ACC112 (cell line): ENCODE results near the gene ACOXL.

Source experiments
- H2AFZ ChIP-seq: fragments of 200-600 bp; sonication (generic); one replicate; pipeline ENCODE4 v1.6.0; 2017; ENCODE audit warnings: antibody characterized with exemption, low read length; ENCODE audit not compliant: unreplicated experiment
- H3K27ac ChIP-seq: fragments of 200-600 bp; sonication (generic); 2 replicates; pipeline ENCODE4 v1.5.1; 2014; ENCODE audit warnings: low read depth, mild to moderate bottlenecking, antibody characterized with exemption, low read length, moderate library complexity
- H3K27me3 ChIP-seq: fragments of 200-600 bp; sonication (generic); 2 replicates; pipeline ENCODE4 v1.6.1; 2014; ENCODE audit warnings: mild to moderate bottlenecking, antibody characterized with exemption, low read length, moderate library complexity, mixed read lengths; ENCODE audit not compliant: insufficient read depth
- H3K36me3 ChIP-seq: fragments of 200-600 bp; sonication (generic); 2 replicates; pipeline ENCODE4 v1.6.1; 2016; ENCODE audit warnings: mild to moderate bottlenecking, antibody characterized with exemption, low read length, moderate library complexity, mixed read lengths; ENCODE audit not compliant: insufficient read depth
- H3K4me1 ChIP-seq: fragments of 200-600 bp; sonication (generic); one replicate; pipeline ENCODE4 v1.6.1; 2016; ENCODE audit warnings: low read length, mixed read lengths; ENCODE audit not compliant: insufficient read depth, unreplicated experiment, control insufficient read depth
- H3K4me3 ChIP-seq: fragments of 200-600 bp; sonication (generic); 2 replicates; pipeline ENCODE4 v1.5.1; 2014; ENCODE audit warnings: mild to moderate bottlenecking, low read depth, low read length
- H3K79me2 ChIP-seq: fragments of 200-600 bp; sonication (generic); one replicate; pipeline ENCODE4 v1.6.0; 2016; ENCODE audit warnings: low read length; ENCODE audit not compliant: control insufficient read depth, unreplicated experiment, insufficient read depth

ACOXL gene

GRCh38 chr2:110742412-110742811 lies 10.0 kb downstream of the ACOXL start:
- no peak overlapping the region for H2AFZ ChIP-seq
- no peaks in the 10 kb centered on the region for H3K36me3 ChIP-seq
- H3K27me3 ChIP-seq = peaks cover 95% of the 10 kb centered on the region
- no peak overlapping the region for H3K27ac ChIP-seq
- H3K4me3 ChIP-seq = no peak overlapping the region
- no peaks in the 10 kb centered on the region for H3K79me2 ChIP-seq
- no peaks in the 10 kb centered on the region for H3K4me1 ChIP-seq

- Histone ChIP-seq H3K27me3 (peaks cover 95% of the 10 kb centered on the region), H3K4me1 (no peaks in the 10 kb centered on the region)
Measured at GRCh38 chr2:110743600-110743999, 11.2 kb downstream of the ACOXL start.

GRCh38 chr2:110744429-110744828 lies 12.1 kb downstream of the ACOXL start:
- Histone ChIP-seq H3K36me3 (no peaks in the 10 kb centered on the region), H3K4me1 (no peaks in the 10 kb centered on the region), H3K27me3 (peaks cover 95% of the 10 kb centered on the region), H3K4me3 (no peak overlapping the region), H3K79me2 (no peaks in the 10 kb centered on the region), H2AFZ (no peak overlapping the region), H3K27ac (no peak overlapping the region)

More at GRCh38 chr2:110743600-110743999, 11.2 kb downstream of the ACOXL start:
- Histone ChIP-seq H2AFZ (no peak overlapping the region), H3K4me3 (no peak overlapping the region), H3K79me2 (no peaks in the 10 kb centered on the region), H3K36me3 (no peaks in the 10 kb centered on the region), H3K27ac (no peak overlapping the region)

- Histone ChIP-seq H3K79me2 (no peaks in the 10 kb centered on the region), H3K27ac (no peak overlapping the region), H3K4me1 (no peaks in the 10 kb centered on the region), H3K27me3 (peaks cover 94% of the 10 kb centered on the region), H3K36me3 (no peaks in the 10 kb centered on the region), H3K4me3 (no peak overlapping the region), H2AFZ (no peak overlapping the region)
Measured at GRCh38 chr2:110745048-110745447, 12.7 kb downstream of the ACOXL start.

DNA sequence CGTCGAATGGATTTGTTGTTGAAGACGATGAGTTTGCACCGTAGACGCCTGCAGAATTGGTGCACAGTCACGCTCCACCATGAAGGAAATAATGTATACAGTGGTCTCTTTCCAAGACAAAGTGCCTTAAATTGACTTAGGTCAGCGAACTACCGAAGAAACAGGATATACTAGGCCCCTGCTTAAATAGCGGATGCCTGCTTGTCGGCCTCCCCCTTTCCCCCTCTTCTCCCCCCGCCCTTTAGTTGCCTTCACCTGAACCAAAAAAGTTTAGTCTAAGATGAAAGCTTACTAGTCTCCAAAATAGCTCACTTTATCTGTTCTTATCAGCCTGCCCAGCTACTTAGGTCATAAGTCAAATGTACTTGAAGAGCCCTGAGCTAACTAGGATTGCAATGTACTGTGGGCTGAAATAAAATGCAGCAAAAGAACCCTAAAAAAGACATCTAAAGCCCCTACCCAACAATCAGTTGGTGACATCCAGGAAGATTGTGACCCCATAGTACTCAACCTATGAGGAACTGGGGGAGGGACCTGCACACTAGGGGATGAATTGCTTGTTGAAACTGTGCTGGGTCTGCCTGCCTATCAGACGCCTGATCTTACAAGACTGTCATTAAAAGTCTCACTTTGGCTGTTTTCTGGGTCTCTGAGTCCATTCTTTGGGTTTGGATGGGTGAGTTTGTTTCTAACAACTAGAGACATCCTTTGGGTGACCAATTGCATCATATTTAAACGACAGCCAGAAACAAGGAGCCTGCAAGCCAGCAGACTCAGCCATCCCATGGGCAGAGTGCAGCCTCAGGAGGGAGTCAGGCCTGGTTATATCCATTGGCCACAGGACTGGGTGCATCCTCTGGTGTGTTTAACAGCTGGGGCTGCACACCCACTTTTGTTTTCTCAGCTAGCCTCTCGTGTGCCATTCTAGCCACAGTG lies 14.5 kb downstream of the ACOXL start:
- Histone ChIP-seq H3K79me2 (no peaks in the 10 kb centered on the region), H3K27me3 (peaks cover 88% of the 10 kb centered on the region), H3K27ac (no peak overlapping the region), H3K4me1 (no peaks in the 10 kb centered on the region), H2AFZ (no peak overlapping the region), H3K36me3 (no peaks in the 10 kb centered on the region), H3K4me3 (no peak overlapping the region)

DNA sequence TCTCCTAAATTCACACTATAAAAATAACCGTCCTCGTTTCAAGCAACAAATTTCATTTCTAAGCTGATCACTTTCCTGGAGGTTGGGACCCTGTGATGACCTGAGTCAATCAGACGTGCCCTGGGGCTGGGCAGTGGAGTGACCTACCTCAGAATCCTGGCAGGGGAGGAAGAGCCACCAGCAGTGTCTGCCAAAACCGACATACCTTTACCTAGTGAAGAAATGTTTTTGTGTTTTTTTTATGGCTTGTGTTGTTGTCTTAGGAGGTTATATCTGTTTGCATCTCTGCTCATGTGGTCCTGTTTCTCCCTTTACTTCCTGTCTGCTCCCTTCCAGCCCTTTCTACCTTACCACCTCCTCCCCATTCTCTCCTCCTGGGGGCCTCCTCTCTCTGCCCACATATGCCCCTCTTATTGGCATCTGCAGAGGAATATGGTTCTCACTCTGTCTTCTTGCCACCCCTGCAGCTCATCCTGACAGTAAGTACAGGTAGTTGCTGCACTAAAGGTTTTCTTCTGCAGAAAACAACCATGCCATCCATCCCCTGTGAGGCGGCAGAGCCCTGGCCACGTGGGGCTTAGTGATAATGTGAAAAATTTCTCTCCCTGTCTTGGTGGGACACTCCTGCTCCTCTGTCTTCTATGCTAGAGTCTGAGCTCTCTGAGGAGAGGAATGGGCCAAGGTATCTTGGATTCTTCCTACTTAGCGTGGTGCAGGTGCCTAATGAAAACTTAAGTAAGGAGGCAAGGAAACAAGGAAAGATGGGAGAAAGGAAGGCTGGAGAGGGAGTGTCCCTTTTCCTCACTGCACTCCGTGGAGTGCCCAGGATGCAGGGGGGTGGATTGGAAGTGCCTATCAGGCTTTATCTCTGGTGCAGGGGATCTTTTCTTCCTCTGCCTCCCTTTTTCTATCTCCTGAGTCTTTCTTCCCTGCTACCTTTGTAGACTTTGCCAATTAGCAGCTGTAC lies 15.4 kb downstream of the ACOXL start:
- H3K4me3 ChIP-seq = no peak overlapping the region
- H3K79me2 ChIP-seq = no peaks in the 10 kb centered on the region

DNA sequence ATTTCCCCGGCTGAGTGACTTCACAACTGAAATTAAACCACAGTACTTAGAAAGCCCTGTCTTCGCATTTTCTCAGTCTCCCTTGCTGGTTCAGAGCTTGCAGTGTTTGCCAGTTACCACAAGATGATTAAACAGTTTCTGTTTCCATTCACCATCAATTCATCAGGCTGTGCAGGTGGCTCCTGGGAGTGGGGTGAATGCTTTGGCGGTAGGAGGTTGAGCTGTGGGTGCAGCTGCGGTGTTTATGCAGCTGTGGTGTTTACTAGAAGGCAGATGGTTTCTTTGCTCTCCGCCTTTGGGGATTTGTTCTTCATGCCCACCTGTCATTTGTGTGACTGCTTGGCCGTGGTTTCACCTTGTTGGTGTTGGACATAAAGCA lies 16.1 kb downstream of the ACOXL start:
- no peaks in the 10 kb centered on the region for H3K36me3 ChIP-seq
- H3K27ac ChIP-seq = no peak overlapping the region
- peaks cover 72% of the 10 kb centered on the region for H3K27me3 ChIP-seq
- H3K4me1 ChIP-seq = no peaks in the 10 kb centered on the region
- no peak overlapping the region for H3K4me3 ChIP-seq
- H2AFZ ChIP-seq = no peak overlapping the region
- H3K79me2 ChIP-seq = no peaks in the 10 kb centered on the region

More for the DNA sequence above, 15.4 kb downstream of the ACOXL start:
- peaks cover 78% of the 10 kb centered on the region for H3K27me3 ChIP-seq
- H3K4me1 ChIP-seq = no peaks in the 10 kb centered on the region
- no peak overlapping the region for H3K27ac ChIP-seq
- H3K36me3 ChIP-seq = no peaks in the 10 kb centered on the region
- H2AFZ ChIP-seq = no peak overlapping the region

- Histone ChIP-seq H3K79me2 (no peaks in the 10 kb centered on the region), H3K27ac (no peak overlapping the region)
Measured at GRCh38 chr2:110751642-110752041, 19.3 kb downstream of the ACOXL start.

GRCh38 chr2:110752871-110753270 lies 20.5 kb downstream of the ACOXL start:
- Histone ChIP-seq H3K4me1 (no peaks in the 10 kb centered on the region), H3K4me3 (no peak overlapping the region), H3K27me3 (peaks cover 34% of the 10 kb centered on the region), H3K27ac (no peak overlapping the region), H2AFZ (no peak overlapping the region), H3K79me2 (no peaks in the 10 kb centered on the region), H3K36me3 (no peaks in the 10 kb centered on the region)

More at GRCh38 chr2:110751642-110752041, 19.3 kb downstream of the ACOXL start:
- Histone ChIP-seq H3K4me3 (no peak overlapping the region), H2AFZ (no peak overlapping the region), H3K36me3 (no peaks in the 10 kb centered on the region), H3K27me3 (peaks cover 40% of the 10 kb centered on the region), H3K4me1 (no peaks in the 10 kb centered on the region)

DNA sequence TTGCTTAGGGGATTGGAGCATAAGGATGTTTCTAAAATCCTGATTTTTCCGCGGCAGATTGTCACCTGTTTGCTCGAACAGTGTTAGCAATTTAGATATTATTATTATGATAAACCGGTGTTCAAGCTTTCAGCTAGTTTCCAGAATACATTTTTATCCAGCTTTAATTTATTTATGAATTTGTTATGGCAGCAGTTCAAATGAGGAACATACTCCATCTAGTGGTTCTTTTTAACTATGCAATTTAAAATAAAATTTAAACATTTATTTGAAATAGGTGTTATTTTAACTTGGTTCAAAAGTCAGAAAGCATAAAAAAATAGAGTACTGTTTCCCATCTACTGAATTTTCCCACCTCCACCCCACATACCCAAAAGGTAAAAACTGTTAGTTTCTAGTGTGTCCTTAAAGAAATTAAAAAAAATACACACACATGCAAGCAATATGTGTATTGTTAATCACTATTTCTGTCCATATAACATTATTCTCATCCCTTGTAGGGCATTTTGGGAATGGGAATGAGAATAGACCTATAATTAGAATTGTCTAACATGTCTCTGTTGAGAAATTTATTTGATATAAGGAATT lies 23.2 kb downstream of the ACOXL start:
- H3K4me3 ChIP-seq = no peak overlapping the region
- H3K27ac ChIP-seq = no peak overlapping the region
- H2AFZ ChIP-seq = no peak overlapping the region
- H3K4me1 ChIP-seq = no peaks in the 10 kb centered on the region
- no peaks in the 10 kb centered on the region for H3K79me2 ChIP-seq
- H3K36me3 ChIP-seq = no peaks in the 10 kb centered on the region
- H3K27me3 ChIP-seq = peaks cover 35% of the 10 kb centered on the region
